GM21526 (cell line): ENCODE results near the gene COL26A1.
"Not testable (repeated sequence)": the region's sequence is repeated elsewhere in the genome, so short reads cannot be mapped to it uniquely, and the experiment has no call there.

Source experiments
- ATAC-seq: cut with Tn5 transposase; IDR thresholded peaks from one replicate; pipeline ENCODE4 v1.9.1; 2021; ENCODE audit warnings: moderate library complexity; ENCODE audit not compliant: unreplicated experiment, low FRiP score

COL26A1 gene

GRCh38 chr7:101362334-101363195, at the start of gene COL26A1:
Gene COL26A1, plus strand, starts transcription at chr7:101362875. Its CDS starts 158 bp downstream, at chr7:101363033.
- no peak for ATAC-seq

- no peak for ATAC-seq
These were observed 47.3 kb upstream of the COL26A1 start for GRCh38 chr7:101315336-101315735.

GRCh38 chr7:101319401-101319800, 43.3 kb upstream of the COL26A1 start:
- ATAC-seq = no peak

- ATAC-seq = peak; percentile 94
These were observed 40.9 kb upstream of the COL26A1 start, which contains the start of gene IFT22 for GRCh38 chr7:101321491-101322401. Gene IFT22, minus strand, starts transcription at chr7:101321812. Its CDS starts 103 bp downstream, at chr7:101321709.

GRCh38 chr7:101328159-101328558, 34.5 kb upstream of the COL26A1 start:
- no peak for ATAC-seq

- no peak for ATAC-seq
These were observed 32.6 kb upstream of the COL26A1 start for GRCh38 chr7:101330011-101330484.

GRCh38 chr7:101332026-101332425, 30.6 kb upstream of the COL26A1 start:
- ATAC-seq = no peak

- no peak for ATAC-seq
These were observed 28.8 kb upstream of the COL26A1 start for GRCh38 chr7:101333912-101334311.

- no peak for ATAC-seq
These were observed 22.3 kb upstream of the COL26A1 start for GRCh38 chr7:101340379-101340778.

- no peak for ATAC-seq
These were observed 19.8 kb upstream of the COL26A1 start for GRCh38 chr7:101342892-101343291.

- no peak for ATAC-seq
These were observed 15.2 kb upstream of the COL26A1 start for GRCh38 chr7:101347477-101347876.

GRCh38 chr7:101348456-101349067, 14.1 kb upstream of the COL26A1 start:
- not testable (repeated sequence) for ATAC-seq

GRCh38 chr7:101349300-101349699, 13.4 kb upstream of the COL26A1 start:
- ATAC-seq = not testable (repeated sequence)

- ATAC-seq = no peak
These were observed 9.8 kb upstream of the COL26A1 start for GRCh38 chr7:101352920-101353308.

GRCh38 chr7:101357433-101357832, 5.2 kb upstream of the COL26A1 start:
- ATAC-seq = no peak

GRCh38 chr7:101363196-101363733, 590 bp downstream of the COL26A1 start:
- ATAC-seq = no peak

GRCh38 chr7:101363734-101364374, 1.2 kb downstream of the COL26A1 start:
- ATAC-seq = peak; percentile 59

- no peak for ATAC-seq
These were observed 3.3 kb downstream of the COL26A1 start for GRCh38 chr7:101365956-101366355.

- ATAC-seq = no peak
These were observed 5.0 kb downstream of the COL26A1 start for GRCh38 chr7:101367676-101368075.
